Gastrocnemius medialis (tissue), 4 donors: ENCODE measurements around the gene BTNL2.

Experiments used
- POLR2A ChIP-seq, 2 donors: fragments of 450-650 bp; IDR thresholded peaks; one replicate each; pipeline ENCODE4 v1.6.1; 2017; ENCODE audit warnings: antibody characterized with exemption in 2 of 2, mild to moderate bottlenecking in 2 of 2, moderate library complexity in 2 of 2
- TF ChIP-seq, protein P1 (sequence below), 5 experiments: fragments of 450-650 bp in 3 of 5; fragments of 200-600 bp in 2 of 5; sonication (generic) in 2 of 5; IDR thresholded peaks in 4 of 5; conservative IDR thresholded peaks in 1 of 5; 1 replicate in 4 of 5; 2 replicates in 1 of 5; pipeline ENCODE4 v1.5.1; 2016 to 2019; ENCODE audit warnings: antibody characterized with exemption in 5 of 5, mild to moderate bottlenecking in 3 of 5, moderate library complexity in 3 of 5

DNA sequence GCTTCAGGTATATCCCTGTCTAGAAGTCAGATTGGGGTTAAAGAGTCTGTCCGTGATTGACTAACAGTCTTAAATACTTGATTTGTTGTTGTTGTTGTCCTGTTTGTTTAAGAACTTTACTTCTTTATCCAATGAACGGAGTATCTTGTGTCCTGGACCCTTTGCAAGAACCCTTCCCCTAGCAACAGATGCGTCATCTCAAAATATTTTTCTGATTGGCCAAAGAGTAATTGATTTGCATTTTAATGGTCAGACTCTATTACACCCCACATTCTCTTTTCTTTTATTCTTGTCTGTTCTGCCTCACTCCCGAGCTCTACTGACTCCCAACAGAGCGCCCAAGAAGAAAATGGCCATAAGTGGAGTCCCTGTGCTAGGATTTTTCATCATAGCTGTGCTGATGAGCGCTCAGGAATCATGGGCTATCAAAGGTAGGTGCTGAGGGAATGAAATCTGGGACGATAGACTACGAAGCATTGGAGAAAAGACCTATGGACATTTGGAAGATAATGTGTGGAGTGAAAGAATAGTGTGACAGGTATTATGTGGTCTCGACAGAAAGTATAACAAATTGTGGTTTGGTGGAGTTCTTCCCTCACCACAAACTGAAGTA lies 32.7 kb upstream of the BTNL2 start, which contains the start of gene HLA-DRA:
- TF ChIP-seq, protein P1, sequence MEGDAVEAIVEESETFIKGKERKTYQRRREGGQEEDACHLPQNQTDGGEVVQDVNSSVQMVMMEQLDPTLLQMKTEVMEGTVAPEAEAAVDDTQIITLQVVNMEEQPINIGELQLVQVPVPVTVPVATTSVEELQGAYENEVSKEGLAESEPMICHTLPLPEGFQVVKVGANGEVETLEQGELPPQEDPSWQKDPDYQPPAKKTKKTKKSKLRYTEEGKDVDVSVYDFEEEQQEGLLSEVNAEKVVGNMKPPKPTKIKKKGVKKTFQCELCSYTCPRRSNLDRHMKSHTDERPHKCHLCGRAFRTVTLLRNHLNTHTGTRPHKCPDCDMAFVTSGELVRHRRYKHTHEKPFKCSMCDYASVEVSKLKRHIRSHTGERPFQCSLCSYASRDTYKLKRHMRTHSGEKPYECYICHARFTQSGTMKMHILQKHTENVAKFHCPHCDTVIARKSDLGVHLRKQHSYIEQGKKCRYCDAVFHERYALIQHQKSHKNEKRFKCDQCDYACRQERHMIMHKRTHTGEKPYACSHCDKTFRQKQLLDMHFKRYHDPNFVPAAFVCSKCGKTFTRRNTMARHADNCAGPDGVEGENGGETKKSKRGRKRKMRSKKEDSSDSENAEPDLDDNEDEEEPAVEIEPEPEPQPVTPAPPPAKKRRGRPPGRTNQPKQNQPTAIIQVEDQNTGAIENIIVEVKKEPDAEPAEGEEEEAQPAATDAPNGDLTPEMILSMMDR (IDR thresholded peaks at IDR 0.05 in 4 of 5, conservative IDR thresholded peaks at IDR 0.05 in 1 of 5): no peak
- peak; percentile 19 to 62 for TF ChIP-seq POLR2A (IDR thresholded peaks at IDR 0.05)
